Stimulated activated CD8-positive, alpha-beta memory T cell treated with anti-CD3 and anti-CD28 coated beads, Interleukin-7, amount 100 ng/mL, for 4 hours (primary cell): Measurements from ENCODE around the gene GDA.
A peak's percentile ranks its signal among the peaks of the same experiment; 100 is the strongest.
"Not testable (repeated sequence)": the region's sequence is repeated elsewhere in the genome, so short reads cannot be mapped to it uniquely, and the experiment has no call there.

Experiments
- DNase-seq, 2 donors: peaks; one replicate each; pipeline ENCODE4 v3.0.0-alpha.2; 2020; ENCODE audit warnings: low read depth in 2 of 2

Gene GDA

DNA sequence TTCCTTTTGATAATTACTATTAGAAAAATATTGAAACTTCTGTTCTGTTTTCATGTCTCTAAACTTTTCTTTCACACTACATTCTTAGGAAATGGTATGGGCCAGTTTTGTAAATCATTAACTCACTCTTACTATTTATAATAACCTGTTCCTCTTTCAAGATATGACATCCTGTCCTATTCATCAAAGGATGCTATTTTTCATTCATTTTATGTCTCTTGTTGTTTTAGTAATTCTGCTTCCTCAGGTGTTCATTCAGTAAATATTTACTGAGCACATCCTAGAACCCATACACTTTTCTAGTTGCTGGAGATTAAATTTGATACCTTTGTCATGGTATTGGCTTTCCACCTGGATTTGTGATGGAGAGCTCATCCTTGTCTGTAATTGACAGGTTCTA, 58.0 kb downstream of the GDA start:
- no peak for DNase-seq

DNA sequence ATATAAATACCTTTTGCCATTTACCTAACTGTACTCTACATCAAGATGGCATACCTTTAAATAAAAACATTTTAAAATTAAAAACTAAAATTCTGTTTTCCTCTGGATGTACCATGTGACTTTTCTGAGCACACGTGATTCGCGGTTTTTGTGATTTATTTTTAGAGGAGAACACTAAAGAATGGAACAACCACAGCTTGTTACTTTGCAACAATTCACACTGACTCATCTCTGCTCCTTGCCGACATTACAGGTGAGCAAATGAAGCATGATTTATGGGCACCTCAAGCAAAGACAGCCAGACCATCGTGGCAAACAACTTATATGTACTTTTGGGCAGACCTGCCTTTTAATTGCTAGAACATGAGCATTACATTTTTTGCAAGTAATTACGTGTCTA, 61.3 kb downstream of the GDA start:
- DNase-seq, result no peak

DNA sequence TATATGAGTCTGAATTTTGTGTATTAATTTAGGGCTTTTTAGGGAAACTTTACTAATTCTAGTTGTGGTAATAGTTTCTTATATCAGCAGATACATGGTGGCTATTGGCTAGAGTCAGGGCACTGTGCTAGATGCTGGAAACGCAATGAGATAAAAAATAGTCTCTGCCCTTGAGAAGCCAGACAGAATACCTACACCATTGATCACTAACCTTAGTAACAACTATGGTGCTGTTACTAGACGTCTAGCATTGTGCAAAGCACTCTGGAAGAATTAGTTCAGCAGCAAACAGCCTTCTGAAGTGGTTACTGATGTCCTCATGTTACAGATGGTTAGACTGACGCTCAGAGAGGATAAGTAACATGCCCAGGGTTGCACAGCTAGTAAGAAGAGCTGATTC, 61.8 kb downstream of the GDA start:
- no peak for DNase-seq

DNA sequence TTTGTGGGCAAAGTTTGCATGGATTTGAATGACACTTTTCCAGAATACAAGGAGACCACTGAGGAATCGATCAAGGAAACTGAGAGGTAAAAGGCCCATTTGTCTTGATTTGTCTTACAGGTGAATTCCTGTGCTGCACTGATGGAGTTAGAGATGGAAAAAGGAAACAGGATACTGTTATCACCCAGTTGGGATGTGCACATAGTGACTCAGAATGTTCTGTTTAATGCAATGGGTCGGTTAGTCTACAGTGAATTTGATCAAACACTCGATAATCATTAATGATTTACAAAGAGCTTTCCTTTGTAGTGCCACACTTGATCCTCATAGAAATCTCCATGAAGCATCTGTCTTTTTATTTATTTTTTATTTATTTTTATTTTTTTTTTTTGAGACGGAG, 64.7 kb downstream of the GDA start:
- DNase-seq, result no peak

DNA sequence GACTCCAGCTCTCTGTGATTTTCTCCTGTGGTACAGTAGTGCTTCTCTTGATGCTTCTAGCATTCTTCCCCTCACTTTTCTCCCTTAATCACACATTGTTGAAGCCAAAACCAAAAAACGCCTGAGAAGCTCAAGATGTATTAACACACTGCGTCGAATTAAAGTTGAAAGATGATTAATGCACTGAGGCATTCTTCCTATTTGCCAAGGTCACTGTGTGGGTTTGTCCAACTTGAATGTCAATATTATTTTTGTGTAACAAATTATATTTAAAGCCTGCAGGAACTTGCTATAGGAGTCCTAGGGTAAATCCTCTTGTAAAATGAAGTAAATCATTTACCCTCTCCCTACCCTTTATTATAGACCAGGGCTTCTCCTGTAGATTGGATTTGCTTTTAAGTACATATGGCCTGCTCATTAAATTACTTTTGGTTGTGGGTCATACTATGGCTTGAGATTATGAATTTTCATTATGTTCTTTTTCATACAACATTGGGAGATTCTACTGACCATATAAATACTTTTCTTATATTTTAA, 68.1 kb downstream of the GDA start:
- DNase-seq, result no peak

DNA sequence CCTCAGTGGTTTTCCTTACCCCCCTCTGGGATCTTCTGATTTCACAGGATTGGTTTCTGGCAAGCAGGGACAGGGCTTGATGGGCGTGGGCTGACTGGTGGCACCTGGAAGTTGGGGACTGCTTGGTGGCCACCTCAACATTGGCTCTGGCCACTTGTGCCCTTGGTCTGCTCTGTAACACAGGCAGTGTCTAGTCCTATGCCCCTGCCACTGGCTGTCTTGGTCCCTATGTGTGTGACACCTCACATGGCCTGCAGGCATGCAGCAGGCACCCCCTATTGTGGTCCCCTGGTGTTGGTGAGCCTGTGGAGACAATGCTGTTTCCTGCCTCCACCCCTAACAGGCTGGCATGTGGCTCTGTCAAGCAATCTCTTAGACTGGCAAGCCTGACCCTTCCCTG, 71.3 kb downstream of the GDA start:
- no peak for DNase-seq

DNA sequence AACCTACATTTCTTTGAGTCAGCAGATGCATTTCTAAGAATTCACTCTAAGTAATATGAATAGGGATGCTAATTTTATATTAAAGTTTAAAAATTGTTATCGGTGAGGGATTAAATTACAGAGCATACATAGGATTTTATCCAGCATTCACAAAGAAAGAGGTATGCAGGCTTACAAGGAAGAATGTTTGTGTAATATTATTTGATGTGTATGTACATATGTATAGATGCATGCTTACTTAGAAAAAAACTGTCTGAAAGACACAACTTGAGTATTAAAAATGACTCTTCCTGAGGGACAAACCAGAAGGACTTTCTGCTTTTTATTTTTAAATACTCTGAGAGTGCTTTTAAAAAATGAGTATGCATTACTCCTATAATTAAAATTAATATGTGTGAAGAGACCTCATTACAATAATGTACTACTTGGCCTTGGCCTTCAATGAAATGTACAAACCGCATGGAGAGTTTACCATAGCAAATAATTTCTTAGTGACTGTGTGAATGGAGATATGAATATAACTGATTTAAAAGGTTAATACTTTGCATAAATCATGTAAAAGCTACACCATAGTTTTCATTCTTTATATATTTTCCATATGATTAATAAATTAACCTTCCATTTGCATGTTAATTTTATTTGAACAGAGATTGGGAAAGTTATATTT, 77.0 kb downstream of the GDA start:
- no peak for DNase-seq

DNA sequence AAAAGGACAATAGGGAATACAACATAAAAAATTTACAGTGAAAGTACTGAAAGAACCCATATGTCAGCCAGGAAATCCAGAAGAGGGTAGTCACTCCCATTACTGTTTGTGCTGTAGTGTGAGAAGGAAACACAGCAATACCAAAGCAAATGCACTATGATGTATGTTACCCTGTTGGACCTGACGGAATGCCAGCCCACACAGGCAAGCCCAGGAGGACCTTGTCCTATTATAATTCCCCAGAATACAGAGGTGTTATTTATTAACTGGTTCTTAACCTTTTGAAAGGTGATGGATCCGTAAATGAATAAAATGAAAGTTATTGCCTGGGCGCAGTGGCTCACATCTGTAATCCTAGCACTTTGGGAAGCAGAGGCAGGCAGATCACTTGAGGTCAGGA, 79.0 kb downstream of the GDA start:
- DNase-seq, result no peak

GRCh38 chr9:72232778-72233177, 83.5 kb downstream of the GDA start:
- DNase-seq, result no peak

DNA sequence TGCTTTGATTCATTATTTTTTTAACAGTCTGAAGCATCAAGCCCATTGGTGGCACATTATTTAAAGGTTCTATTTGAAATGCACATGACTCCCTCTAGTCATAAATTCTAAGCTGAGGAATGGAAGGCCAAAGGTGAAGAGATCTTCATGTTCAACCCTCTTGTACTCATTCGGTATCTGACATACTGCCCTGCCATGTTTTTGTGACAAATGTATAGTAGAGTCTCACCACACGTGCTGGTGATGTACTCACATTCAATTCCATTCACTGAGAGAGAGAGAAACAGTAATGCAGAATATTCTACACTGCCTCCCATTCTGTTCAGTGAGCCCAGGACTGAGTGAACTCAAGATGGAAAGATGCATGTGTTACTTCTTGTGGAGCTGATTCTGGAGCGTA, 98.3 kb downstream of the GDA start:
- DNase-seq, result no peak

- no peak for DNase-seq
Measured at GRCh38 chr9:72251589-72251988, 102.3 kb downstream of the GDA start.

DNA sequence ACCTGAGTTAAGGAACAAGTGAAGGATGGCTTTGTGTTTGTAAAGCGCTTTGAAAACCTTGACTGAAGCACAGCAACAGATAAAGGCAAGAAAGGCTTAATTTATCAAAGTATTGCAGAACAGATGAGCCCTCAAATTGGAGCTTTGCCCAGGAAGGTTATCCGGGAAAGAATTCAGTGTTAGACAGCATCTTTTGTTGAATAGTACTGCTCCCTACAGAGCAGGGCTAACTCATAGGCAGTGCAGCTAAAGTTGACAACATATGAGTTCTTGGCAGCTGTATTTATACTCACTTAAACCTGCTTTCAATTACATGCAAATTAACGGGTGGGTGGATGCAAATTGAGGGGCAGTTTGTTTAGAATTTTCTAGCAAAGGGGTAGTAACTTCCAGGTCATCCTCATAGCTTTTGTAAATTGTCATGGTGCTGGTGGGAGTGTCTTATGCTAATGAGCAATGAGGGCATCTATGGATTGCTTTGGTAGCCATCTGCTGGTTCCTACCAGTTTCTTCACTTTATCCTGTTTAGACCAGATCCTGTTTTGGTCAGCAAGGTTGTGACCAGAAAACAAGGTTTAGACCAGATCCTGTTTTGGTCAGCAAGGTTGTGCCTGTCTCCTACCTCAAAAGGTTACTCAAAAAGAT, 105.8 kb downstream of the GDA start:
- no peak for DNase-seq

- no peak for DNase-seq
Measured at GRCh38 chr9:72255569-72255968, 106.3 kb downstream of the GDA start.

DNA sequence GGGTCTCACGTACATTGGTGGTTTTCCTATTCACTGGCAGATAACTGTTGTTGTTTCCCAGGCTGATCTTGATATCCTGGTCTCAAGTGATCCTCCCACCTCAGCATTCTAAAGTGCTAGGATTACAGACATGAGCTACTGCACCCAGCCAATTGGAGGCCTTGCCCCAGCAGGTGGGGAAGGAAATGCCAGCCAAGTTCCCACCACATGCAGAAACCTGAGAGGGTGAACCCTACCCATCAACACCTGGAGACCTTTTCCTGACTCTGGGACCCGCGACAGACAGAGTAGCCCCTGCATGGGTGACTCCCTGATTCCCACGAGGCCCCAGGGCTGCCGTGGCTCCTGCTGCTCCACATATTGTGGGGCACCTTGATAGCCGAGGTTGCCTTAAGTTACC, 107.7 kb downstream of the GDA start:
- no peak for DNase-seq

DNA sequence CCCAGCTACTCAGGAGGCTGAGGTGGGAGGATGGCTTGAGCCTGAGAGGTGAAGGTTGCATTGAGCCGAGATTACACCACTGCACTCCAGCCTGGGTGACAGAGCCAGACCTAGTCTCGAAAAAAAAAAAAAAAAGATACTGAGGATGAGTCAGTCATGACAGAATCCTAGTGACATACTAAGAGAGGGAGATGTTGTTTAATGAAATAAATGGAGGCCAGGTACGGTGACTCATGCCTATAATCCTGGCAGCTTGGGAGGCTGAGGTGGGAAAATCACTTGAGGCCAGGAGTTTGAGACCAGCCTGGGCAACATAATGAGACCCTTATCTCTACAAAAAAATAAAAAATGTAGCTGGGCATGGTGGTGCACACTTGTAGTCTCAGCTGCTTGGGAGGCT, 108.6 kb downstream of the GDA start:
- no peak for DNase-seq

GRCh38 chr9:72262063-72262462, 112.8 kb downstream of the GDA start:
- no peak for DNase-seq

- no peak for DNase-seq
Measured at GRCh38 chr9:72263572-72263971, 114.3 kb downstream of the GDA start.

GRCh38 chr9:72268961-72269360, 119.7 kb downstream of the GDA start:
- no peak for DNase-seq

DNA sequence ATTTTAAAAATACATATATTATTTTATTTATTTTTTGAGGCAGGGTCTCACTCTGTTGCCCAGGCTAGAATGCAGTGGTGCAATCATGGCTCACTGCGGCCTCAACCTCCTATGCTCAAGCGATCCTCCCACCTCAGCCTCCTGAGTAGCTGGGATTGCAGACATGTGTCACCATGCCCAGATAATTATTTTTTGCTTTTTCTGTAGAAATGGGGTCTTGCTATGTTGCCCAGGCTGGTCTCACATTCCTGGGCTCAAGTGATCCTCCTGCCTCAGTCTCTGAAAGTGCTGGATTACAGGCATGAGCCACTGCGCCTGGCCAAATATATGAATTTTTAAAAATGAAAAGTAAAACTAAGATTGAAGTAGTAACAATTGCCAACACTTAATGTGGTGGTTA, 121.1 kb downstream of the GDA start:
- DNase-seq, result not testable (repeated sequence)

DNA sequence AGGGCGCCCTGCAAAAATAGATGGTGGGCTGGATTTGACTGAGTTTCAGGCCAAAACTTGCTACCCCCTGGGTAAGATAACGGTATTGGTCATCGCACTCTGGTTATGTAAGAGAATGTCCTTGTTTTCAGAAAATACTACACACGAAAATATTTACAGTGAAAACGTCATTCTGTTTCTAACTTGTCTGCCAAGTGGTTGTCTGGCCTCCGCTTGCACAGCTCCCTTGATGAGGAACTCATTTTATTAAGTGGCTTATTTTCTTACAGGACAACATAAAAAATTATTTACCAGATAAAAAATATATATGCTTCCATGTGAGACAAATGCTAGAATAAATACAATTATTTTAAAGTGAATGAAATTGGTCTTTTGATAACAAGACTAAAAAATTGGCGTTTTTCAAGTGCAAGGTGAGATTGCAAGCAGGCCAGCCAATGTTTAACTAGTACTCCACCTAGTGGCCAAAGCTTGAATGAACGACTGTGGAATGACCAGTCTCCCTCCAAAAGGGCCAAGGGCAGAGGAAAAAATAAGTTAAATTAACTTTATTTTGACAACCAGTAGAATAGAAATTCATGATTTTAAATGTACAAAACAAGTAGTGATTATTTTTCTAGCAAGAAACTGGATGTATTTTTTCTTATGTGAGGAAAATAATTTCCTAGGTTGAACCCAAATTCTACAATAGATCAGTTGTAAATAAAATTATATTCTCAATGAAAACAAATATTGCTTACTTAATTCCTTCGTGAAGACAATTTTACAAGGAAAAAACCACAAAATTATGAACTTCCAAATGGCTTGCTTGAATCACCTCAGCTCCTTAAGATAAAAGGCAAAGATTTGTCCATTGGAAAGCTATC, 122.6 kb downstream of the GDA start:
- peak in 1 of 2 donors; percentile 11 for DNase-seq

DNA sequence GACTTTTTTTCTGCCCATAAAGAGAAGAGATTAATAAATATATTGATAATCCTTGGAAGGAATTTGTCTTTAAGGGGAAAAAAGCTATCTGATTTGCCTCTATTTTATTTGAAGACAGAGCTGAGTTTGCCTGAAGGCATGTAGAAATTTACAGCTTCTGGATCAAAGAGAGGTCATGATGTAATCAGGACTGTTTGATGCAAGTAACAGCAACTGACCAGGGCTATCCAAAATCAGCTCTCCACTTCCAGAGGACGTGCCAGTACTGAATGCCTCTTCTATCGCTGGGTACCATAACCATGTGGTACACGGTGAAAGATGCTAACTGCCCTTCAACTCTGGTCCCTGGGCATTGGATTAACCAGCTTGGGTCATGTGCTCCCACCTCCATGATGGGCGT, 125.2 kb downstream of the GDA start:
- no peak for DNase-seq

DNA sequence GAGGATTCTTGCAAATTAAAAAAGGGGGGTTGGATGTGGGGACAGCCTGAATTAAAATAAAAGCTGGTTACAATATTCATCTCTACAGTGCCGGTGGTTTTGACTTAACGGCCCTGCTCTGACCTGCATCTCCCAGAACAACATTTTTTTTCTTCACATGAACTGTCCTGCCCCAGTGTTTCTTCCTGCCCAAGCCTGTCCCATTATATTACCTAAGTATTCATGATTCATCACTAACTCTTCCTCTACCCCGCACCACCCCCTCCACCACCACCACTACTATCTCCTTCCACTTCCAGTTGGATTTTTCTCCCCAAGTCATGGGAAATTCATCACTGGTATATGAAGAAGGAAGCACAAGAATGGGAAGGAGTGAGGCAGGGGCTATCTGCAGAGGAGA, 125.7 kb downstream of the GDA start:
- DNase-seq, result no peak

GRCh38 chr9:72276429-72276828, 127.2 kb downstream of the GDA start:
- DNase-seq, result no peak
